SU-DHL-6 (cell line): ENCODE measurements around the gene BANP.

Experiments
- CTCF ChIP-seq: fragments of 200-600 bp; sonication (generic); IDR thresholded peaks from one replicate; pipeline ENCODE4 v1.5.1; 2017; ENCODE audit warnings: antibody characterized with exemption, mild to moderate bottlenecking, low read length, moderate library complexity; ENCODE audit not compliant: insufficient read depth, poor library complexity, severe bottlenecking
- EZH2phosphoT487 ChIP-seq: fragments of 200-600 bp; sonication (generic), shearing (Covaris generic); conservative IDR thresholded peaks from 2 replicates; pipeline ENCODE4 v1.6.1; 2018; ENCODE audit warnings: mild to moderate bottlenecking, antibody characterized with exemption, low read length, moderate library complexity, mixed read lengths

GRCh38 chr16:88003316-88003715 is 52.1 kb downstream of the BANP start:
- no peak for TF ChIP-seq CTCF
- no peak for TF ChIP-seq EZH2phosphoT487
